ENCODE measurements around the gene GPR18. TPM values are rescaled to one million over a fixed set of nuclear protein-coding genes. Genes with fewer than 3 reads are reported as not detected.

GPR18 gene
- total and polyA plus RNA-seq, 2 donors (not counting 1 experiment from before 2014, with no cell fraction given): not detected

DNA sequence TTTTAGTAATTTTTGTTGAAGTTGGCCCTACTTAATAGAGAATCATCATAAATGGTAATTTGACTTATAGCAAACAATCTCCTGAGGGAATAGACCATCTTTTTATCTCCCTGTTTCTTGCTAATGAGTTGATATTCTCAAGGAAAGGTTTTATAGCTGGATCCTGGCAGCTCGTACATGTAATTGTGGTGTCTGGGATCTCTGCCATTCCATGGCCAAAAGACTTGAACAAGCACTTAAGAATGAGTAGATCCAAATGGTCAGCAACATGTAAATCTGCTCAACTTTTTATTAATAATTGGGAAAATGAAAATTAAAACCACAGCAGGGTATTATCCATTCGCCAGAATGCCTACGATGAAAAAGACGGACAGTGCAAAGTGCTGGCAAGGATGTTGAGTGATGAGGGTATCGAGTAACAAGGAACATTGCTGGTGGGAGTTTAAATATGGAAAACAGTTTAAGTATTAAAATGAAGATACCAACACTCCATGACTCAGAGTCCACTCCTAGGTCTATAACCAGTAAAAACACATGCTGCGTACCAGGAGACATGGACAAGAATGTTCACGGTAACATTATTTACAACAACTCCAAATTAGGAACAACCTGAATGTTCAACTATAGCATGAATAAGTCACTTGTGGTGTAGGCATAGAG, 5.1 kb upstream of the GPR18 start:
- no peak overlapping the region for H3K27ac ChIP-seq (ENCODE audit: insufficient read depth, low read length)
- H2AFZ ChIP-seq (ENCODE audit: low read length): no peak overlapping the region
- H3K27me3 ChIP-seq (ENCODE audit: control insufficient read depth, insufficient read depth, low read length): no peaks in the 10 kb centered on the region
- H3K9ac ChIP-seq (ENCODE audit: insufficient read depth, low read length): no peak overlapping the region
- H3K4me1 ChIP-seq (ENCODE audit: control insufficient read depth, extremely low read depth, insufficient read depth, low read length): no peaks in the 10 kb centered on the region
- no peak overlapping the region for H3K4me3 ChIP-seq (replicated peaks in 1 of 4; ENCODE audit: control extremely low read depth in 1 of 4, insufficient read depth in 1 of 4, low read depth in 3 of 4, low read length in 4 of 4)
- no peak for DNase-seq (ENCODE audit: low read depth in 2 of 2)
- H3K9me3 ChIP-seq (ENCODE audit: control insufficient read depth, insufficient read depth, low read depth, low read length): no peaks in the 10 kb centered on the region
- H4K20me1 ChIP-seq (ENCODE audit: control insufficient read depth, extremely low read depth, insufficient read depth, low read length): no peaks in the 10 kb centered on the region
- no peak for TF ChIP-seq EZH2 (IDR thresholded peaks at IDR 0.05; ENCODE audit: low read length, missing control alignments)
- TF ChIP-seq, protein P1, sequence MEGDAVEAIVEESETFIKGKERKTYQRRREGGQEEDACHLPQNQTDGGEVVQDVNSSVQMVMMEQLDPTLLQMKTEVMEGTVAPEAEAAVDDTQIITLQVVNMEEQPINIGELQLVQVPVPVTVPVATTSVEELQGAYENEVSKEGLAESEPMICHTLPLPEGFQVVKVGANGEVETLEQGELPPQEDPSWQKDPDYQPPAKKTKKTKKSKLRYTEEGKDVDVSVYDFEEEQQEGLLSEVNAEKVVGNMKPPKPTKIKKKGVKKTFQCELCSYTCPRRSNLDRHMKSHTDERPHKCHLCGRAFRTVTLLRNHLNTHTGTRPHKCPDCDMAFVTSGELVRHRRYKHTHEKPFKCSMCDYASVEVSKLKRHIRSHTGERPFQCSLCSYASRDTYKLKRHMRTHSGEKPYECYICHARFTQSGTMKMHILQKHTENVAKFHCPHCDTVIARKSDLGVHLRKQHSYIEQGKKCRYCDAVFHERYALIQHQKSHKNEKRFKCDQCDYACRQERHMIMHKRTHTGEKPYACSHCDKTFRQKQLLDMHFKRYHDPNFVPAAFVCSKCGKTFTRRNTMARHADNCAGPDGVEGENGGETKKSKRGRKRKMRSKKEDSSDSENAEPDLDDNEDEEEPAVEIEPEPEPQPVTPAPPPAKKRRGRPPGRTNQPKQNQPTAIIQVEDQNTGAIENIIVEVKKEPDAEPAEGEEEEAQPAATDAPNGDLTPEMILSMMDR (conservative IDR thresholded peaks at IDR 0.05 in 1 of 2, IDR thresholded peaks at IDR 0.05 in 1 of 2; ENCODE audit: low read depth in 1 of 2, low read length in 2 of 2): no peak
- no peaks in the 10 kb centered on the region for H3K36me3 ChIP-seq (ENCODE audit: control insufficient read depth, insufficient read depth, low read length)
- no peaks in the 10 kb centered on the region for H3K79me2 ChIP-seq (ENCODE audit: control insufficient read depth, insufficient read depth, low read length)
- no peak overlapping the region for H3K4me2 ChIP-seq (ENCODE audit: extremely low read depth, insufficient read depth, low read length)

DNA sequence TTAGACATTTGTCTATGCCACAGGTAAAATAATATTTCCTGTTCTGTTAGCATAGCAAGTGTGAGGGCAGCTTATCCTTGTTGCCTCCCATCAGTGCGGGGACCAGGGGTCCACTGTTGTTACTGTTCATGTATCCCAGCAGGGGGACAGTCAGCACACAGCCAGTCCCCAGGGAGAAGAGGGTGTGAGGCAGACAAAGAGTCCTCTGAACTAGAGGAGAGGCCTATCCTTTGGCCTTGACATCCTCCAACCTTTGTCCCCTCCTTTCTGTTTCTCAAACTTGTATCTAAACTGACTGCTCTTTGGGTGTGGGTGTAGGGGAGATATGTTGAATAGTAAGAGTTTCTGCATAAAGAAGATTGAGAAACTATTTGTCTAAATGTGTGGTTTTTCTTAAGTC, 2.9 kb upstream of the GPR18 start:
- Histone ChIP-seq H2AFZ (ENCODE audit: low read length) (no peak overlapping the region), H3K4me2 (ENCODE audit: extremely low read depth, insufficient read depth, low read length) (no peak overlapping the region), H3K4me3 (replicated peaks in 1 of 4; ENCODE audit: control extremely low read depth in 1 of 4, insufficient read depth in 1 of 4, low read depth in 3 of 4, low read length in 4 of 4) (no peak overlapping the region), H3K27ac (ENCODE audit: insufficient read depth, low read length) (no peak overlapping the region), H3K4me1 (ENCODE audit: control insufficient read depth, extremely low read depth, insufficient read depth, low read length) (no peaks in the 10 kb centered on the region), H4K20me1 (ENCODE audit: control insufficient read depth, extremely low read depth, insufficient read depth, low read length) (no peaks in the 10 kb centered on the region), H3K79me2 (ENCODE audit: control insufficient read depth, insufficient read depth, low read length) (no peaks in the 10 kb centered on the region), H3K36me3 (ENCODE audit: control insufficient read depth, insufficient read depth, low read length) (no peaks in the 10 kb centered on the region), H3K9ac (ENCODE audit: insufficient read depth, low read length) (no peak overlapping the region), H3K27me3 (ENCODE audit: control insufficient read depth, insufficient read depth, low read length) (no peaks in the 10 kb centered on the region), H3K9me3 (ENCODE audit: control insufficient read depth, insufficient read depth, low read depth, low read length) (no peaks in the 10 kb centered on the region)
- TF ChIP-seq EZH2 (IDR thresholded peaks at IDR 0.05; ENCODE audit: low read length, missing control alignments): no peak
- TF ChIP-seq, protein P1 (conservative IDR thresholded peaks at IDR 0.05 in 1 of 2, IDR thresholded peaks at IDR 0.05 in 1 of 2; ENCODE audit: low read depth in 1 of 2, low read length in 2 of 2): no peak
- no peak for DNase-seq (ENCODE audit: low read depth in 2 of 2)

DNA sequence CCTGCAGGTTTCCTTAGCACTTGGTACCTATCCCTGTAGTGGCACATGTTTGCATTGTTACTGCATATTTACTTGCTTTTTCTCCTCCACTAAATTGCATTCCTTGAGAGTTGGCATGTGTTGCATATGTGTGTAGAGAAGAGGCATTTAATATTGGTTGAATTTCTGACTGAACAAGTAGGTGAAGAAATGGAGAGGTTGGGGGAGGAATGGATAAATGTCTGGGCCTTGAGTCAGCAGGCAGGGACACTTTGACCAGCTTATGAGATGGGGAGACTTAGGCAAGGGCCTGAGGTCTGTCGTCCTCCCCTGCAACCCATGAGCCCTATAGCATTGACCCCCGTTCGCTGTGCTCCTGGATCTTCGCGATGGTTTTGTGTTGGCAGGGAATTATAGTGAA, 2.0 kb upstream of the GPR18 start:
- no peak for TF ChIP-seq EZH2 (IDR thresholded peaks at IDR 0.05; ENCODE audit: low read length, missing control alignments)
- TF ChIP-seq, protein P1 (conservative IDR thresholded peaks at IDR 0.05 in 1 of 2, IDR thresholded peaks at IDR 0.05 in 1 of 2; ENCODE audit: low read depth in 1 of 2, low read length in 2 of 2): no peak
- Histone ChIP-seq H3K9me3 (ENCODE audit: control insufficient read depth, insufficient read depth, low read depth, low read length) (no peaks in the 10 kb centered on the region), H3K27me3 (ENCODE audit: control insufficient read depth, insufficient read depth, low read length) (no peaks in the 10 kb centered on the region), H4K20me1 (ENCODE audit: control insufficient read depth, extremely low read depth, insufficient read depth, low read length) (no peaks in the 10 kb centered on the region), H3K9ac (ENCODE audit: insufficient read depth, low read length) (no peak overlapping the region), H3K4me1 (ENCODE audit: control insufficient read depth, extremely low read depth, insufficient read depth, low read length) (no peaks in the 10 kb centered on the region), H3K36me3 (ENCODE audit: control insufficient read depth, insufficient read depth, low read length) (no peaks in the 10 kb centered on the region), H2AFZ (ENCODE audit: low read length) (no peak overlapping the region), H3K4me2 (ENCODE audit: extremely low read depth, insufficient read depth, low read length) (no peak overlapping the region), H3K27ac (ENCODE audit: insufficient read depth, low read length) (no peak overlapping the region), H3K4me3 (replicated peaks in 1 of 4; ENCODE audit: control extremely low read depth in 1 of 4, insufficient read depth in 1 of 4, low read depth in 3 of 4, low read length in 4 of 4) (no peak overlapping the region), H3K79me2 (ENCODE audit: control insufficient read depth, insufficient read depth, low read length) (no peaks in the 10 kb centered on the region)
- DNase-seq (ENCODE audit: low read depth in 2 of 2): peak in 1 of 2 donors; percentile 32

Data from fibroblast of lung (primary cell).